ENCODE measurements around the gene EFCC1. TPM values are rescaled to one million over a fixed set of nuclear protein-coding genes. Genes with fewer than 3 reads are reported as not detected.
A peak's percentile ranks its signal among the peaks of the same experiment; 100 is the strongest.

The EFCC1 gene
- total and polyA plus RNA-seq, 2 experiments from 2014 or later, result 0.07 TPM; not detected in 1

- Histone ChIP-seq H3K27me3 (peaks cover 3% of the 10 kb centered on the region), H3K9me3 (ENCODE audit: low read depth) (no peaks in the 10 kb centered on the region), H3K4me1 (ENCODE audit: low read depth) (no peaks in the 10 kb centered on the region), H3K27ac (no peak overlapping the region), H3K4me3 (no peak overlapping the region), H3K36me3 (no peaks in the 10 kb centered on the region)
- peak; percentile 7 for TF ChIP-seq CTCF (IDR thresholded peaks at IDR 0.05; ENCODE audit: low read depth, low read length)
- DNase-seq (ENCODE audit: low read depth in 1 of 2, low spot score in 1 of 2), result no peak
Measured at GRCh38 chr3:129023909-129024308, 22.8 kb downstream of the EFCC1 start.

- H3K27me3 ChIP-seq, result peaks cover 3% of the 10 kb centered on the region
- no peak for TF ChIP-seq CTCF (IDR thresholded peaks at IDR 0.05; ENCODE audit: low read depth, low read length)
- H3K4me1 ChIP-seq (ENCODE audit: low read depth), result no peaks in the 10 kb centered on the region
- no peaks in the 10 kb centered on the region for H3K9me3 ChIP-seq (ENCODE audit: low read depth)
- H3K36me3 ChIP-seq, result no peaks in the 10 kb centered on the region
- H3K4me3 ChIP-seq, result no peak overlapping the region
- H3K27ac ChIP-seq, result no peak overlapping the region
- DNase-seq (ENCODE audit: low read depth in 1 of 2, low spot score in 1 of 2), result no peak
Measured at GRCh38 chr3:129025108-129025507, 24.0 kb downstream of the EFCC1 start.

GRCh38 chr3:129025691-129026435, 24.8 kb downstream of the EFCC1 start:
- TF ChIP-seq CTCF (IDR thresholded peaks at IDR 0.05; ENCODE audit: low read depth, low read length), result no peak
- no peaks in the 10 kb centered on the region for H3K36me3 ChIP-seq
- no peaks in the 10 kb centered on the region for H3K9me3 ChIP-seq (ENCODE audit: low read depth)
- DNase-seq (ENCODE audit: low read depth in 1 of 2, low spot score in 1 of 2), result no peak
- no peak overlapping the region for H3K27ac ChIP-seq
- no peaks in the 10 kb centered on the region for H3K4me1 ChIP-seq (ENCODE audit: low read depth)
- H3K27me3 ChIP-seq, result peaks cover 3% of the 10 kb centered on the region
- no peak overlapping the region for H3K4me3 ChIP-seq

- Histone ChIP-seq H3K4me3 (peak overlapping the region; percentile 24), H3K9me3 (ENCODE audit: low read depth) (no peaks in the 10 kb centered on the region), H3K27ac (no peak overlapping the region), H3K36me3 (no peaks in the 10 kb centered on the region), H3K27me3 (peaks cover 3% of the 10 kb centered on the region), H3K4me1 (ENCODE audit: low read depth) (no peaks in the 10 kb centered on the region)
- TF ChIP-seq CTCF (IDR thresholded peaks at IDR 0.05; ENCODE audit: low read depth, low read length), result peak; percentile 39
- peak; percentile 90 to 94 for DNase-seq (ENCODE audit: low read depth in 1 of 2, low spot score in 1 of 2)
Measured at GRCh38 chr3:129026728-129027543, 25.8 kb downstream of the EFCC1 start.

GRCh38 chr3:129027544-129027880, 26.4 kb downstream of the EFCC1 start:
- peak overlapping the region; percentile 24 for H3K4me3 ChIP-seq
- no peaks in the 10 kb centered on the region for H3K4me1 ChIP-seq (ENCODE audit: low read depth)
- no peaks in the 10 kb centered on the region for H3K9me3 ChIP-seq (ENCODE audit: low read depth)
- no peak overlapping the region for H3K27ac ChIP-seq
- DNase-seq (ENCODE audit: low read depth in 1 of 2, low spot score in 1 of 2), result no peak
- TF ChIP-seq CTCF (IDR thresholded peaks at IDR 0.05; ENCODE audit: low read depth, low read length), result no peak
- H3K27me3 ChIP-seq, result peaks cover 3% of the 10 kb centered on the region
- H3K36me3 ChIP-seq, result no peaks in the 10 kb centered on the region

All from cardiac muscle cell (in vitro differentiated cells and primary cell).